Left renal cortex interstitium (tissue), 4 donors: Measurements from ENCODE around the gene ACAN. TPM values are rescaled to one million over a fixed set of nuclear protein-coding genes. Genes with fewer than 3 reads are reported as not detected.

Experiments used
- DNase-seq, 4 donors: peaks; one replicate each; pipeline ENCODE4 v3.0.0-alpha.2; 2013; ENCODE audit warnings: low read depth in 4 of 4, low spot score in 2 of 4, missing footprints in 1 of 4
- polyA plus RNA-seq, 4 donors: library from polyadenylated mRNA; unstranded; fragments of 120-200 nt; gene quantifications; one replicate each; pipeline ENCODE4 v1.2.1, GENCODE V29; 2013; ENCODE audit not compliant: insufficient read length in 4 of 4

The ACAN gene
- polyA plus RNA-seq, 4 donors = 2.2 to 5.2 (median 3.9) TPM

DNA sequence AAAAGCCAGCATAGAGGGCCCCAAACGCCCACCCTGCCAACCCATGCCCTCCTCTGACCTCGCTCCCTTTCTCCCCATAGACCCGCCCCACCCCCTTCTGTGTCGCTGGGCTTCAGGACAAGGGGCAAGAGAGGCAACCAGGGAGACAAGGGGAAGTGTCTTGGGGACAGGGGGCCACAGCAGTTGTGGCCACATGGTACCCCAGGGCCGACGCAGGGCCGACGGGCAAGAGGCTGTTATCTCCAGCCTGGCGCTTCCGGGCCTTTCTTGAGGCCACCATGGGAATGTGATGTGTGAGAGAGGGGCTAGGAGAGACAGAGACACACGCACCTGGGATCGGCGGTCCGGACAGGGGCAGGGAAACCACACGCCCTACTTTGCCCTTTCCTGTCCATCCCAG is 95.5 kb downstream of the ACAN start:
- DNase-seq = no peak

GRCh38 chr15:88899251-88899650 is 96.0 kb downstream of the ACAN start:
- no peak for DNase-seq

GRCh38 chr15:88900309-88900981 is 97.2 kb downstream of the ACAN start:
- DNase-seq = no peak

DNA sequence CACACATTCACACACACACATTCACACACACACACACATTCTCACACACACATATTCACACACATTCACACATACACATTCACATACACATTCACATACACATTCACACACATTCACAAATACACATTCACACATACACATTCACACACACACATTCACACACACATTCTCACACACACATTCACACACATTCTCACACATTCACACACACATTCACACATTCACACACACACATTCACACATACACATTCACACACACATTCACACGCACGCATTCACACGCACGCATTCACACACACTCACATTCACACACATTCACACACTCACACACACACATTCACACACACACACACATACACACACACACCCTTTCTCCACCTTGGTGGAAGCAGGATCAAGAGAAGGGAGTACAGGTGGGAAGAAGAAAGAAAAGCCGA is 97.8 kb downstream of the ACAN start:
- DNase-seq = no peak

- no peak for DNase-seq
Observed at GRCh38 chr15:88901508-88902220, 98.4 kb downstream of the ACAN start.

DNA sequence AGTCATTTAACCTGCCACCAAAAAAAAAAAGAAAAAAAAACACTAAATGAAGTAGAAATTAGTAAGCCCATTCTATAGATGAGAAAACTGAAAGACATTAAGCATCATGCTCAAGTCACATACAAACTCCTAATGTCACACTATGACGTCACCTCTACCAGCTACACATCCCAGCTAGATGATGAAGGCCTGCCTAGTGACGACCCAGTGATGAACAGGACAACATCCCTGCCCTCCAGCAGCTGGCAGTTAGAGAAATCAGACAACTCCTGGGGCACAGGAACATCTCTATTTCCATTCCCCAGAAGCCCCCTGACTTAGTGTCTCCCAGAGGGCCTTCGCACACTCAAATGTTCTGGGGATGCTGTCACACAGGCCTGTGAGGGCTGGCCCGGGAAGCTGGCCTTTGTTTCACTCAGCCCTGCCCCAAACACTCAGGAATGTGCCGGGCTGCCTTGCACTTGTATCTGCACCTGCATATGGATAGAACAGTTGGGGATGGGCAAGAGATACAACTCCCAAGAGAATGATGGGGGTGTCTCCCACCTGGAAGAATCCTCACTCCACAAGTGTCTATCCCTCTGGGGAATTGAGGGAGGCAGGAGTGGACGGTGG is 99.1 kb downstream of the ACAN start:
- DNase-seq = no peak

GRCh38 chr15:88902846-88903245 is 99.6 kb downstream of the ACAN start:
- no peak for DNase-seq

DNA sequence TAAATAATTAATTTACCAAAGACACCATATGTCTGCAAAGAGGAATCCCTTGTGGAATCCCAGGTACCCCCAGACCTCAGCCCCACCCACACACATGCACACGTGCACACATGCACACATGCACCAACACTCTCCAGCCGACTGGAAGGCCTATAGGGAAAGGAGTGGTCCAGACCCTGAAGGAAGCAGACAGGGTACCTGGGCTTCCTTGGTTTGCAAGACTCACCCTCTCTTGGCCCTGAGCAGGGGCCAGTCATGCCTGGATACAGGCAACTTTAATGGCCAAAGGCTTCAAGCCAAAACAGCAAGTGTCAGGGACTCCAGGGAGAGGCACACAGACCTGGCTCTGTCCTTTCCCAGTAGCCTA is 101.0 kb downstream of the ACAN start:
- DNase-seq = no peak

- no peak for DNase-seq
Observed at GRCh38 chr15:88904624-88905327, 101.5 kb downstream of the ACAN start.

DNA sequence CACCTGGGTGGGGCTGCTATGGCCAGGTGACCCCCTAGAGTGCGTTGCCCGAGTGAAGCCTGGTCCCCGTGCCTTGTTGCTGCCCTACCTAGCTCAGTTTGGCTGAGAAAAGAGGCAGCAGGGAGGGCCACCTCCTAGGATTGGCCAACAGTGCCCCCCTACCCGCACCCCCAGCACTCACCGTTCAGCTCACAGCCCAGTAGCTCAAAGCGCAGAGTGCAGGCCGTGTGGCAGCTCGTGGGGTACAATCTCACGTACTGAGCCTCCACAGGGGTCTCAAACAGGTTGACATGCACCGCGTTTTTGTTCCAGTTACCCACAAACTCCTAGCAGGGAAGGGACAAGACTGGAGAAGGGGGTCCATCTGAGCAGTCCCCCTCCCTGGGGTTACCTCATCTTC is 102.3 kb downstream of the ACAN start:
- no peak for DNase-seq

- DNase-seq = no peak
Observed at GRCh38 chr15:88906130-88906529, 102.9 kb downstream of the ACAN start.

GRCh38 chr15:88906551-88906950 is 103.3 kb downstream of the ACAN start:
- no peak for DNase-seq

DNA sequence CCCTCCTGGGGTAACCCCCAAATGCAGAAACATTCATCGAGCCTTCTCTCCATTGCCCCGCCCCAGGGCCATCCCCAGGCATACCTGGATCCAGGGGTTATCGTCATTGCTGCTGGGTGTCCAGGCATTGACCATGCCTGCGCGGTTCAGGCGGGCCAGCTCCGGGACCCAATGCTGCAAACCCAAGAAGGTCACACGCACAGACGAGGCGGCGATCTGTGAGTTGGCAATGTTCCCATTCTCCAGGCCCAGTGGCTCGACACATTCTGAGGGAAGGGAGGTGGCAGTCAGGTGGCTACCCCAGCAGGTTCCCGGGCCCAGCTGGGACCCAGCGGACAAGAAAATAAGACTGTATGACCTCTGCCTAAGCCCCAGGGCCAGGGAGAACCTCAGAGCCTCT is 103.9 kb downstream of the ACAN start:
- no peak for DNase-seq

DNA sequence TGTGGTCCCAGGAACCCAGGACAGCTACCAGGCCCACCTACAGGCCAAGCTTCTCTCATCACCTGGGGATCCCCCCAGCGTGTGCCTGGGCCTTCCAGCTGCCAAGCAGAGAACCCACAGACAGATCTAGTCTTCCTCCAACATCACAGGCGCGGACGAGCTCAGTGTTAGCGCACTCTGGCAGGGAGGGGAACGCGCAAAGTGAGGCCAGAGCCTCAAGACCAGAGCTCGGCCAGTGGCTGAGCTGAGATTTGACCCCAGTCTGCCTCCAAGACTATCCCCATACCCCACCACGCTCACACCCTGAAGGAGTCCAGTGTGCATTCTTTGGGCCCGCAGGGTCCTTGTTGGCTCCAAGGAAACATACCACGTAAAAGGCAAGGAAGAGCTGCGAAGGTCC is 104.9 kb downstream of the ACAN start:
- no peak for DNase-seq

- DNase-seq = no peak
Observed at GRCh38 chr15:88908697-88909621, 105.7 kb downstream of the ACAN start.

- DNase-seq = no peak
Observed at GRCh38 chr15:88909956-88910831, 107.0 kb downstream of the ACAN start.

DNA sequence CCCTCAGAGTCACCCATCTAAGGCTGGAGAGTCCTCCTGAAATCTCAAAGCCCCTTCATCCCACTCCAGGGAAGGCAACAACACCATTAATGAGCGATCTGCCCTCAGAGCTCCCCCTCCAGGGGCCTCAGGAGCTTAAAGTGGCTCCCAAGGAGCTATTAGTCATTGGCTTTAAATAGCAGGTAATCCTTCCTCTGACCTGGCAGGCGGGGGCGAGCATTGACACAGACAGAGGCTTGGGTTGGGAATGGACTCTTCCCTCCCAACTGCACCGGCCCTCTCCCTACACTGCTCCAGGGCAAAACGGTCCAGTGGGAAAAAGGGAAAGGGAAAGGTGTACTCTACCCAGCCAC is 108.5 kb downstream of the ACAN start:
- no peak for DNase-seq

DNA sequence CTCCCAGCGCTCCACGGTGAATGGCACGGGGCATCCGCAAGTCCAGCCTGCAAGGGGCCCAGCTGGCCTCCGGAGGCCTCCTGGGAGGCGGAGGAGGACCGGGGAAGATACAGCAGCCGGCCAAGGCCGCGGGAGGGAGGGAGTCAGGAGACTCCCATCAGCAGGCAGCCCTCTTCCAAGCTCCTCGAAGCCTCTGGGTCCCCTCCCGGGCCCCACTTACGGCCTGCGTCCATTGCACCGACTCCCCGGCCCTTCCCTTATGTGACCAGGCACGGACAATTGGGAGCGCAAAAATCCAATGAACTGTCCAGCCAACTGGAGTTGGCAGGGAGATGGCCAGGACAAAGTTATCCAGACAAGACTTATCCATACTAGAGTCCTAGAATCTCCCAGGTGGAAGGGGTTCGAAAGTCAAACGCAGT is 109.3 kb downstream of the ACAN start:
- no peak for DNase-seq
